ENCODE results near the gene RHOXF1. TPM values are rescaled to one million over a fixed set of nuclear protein-coding genes. Genes with fewer than 3 reads are reported as not detected.
"Not testable (repeated sequence)": the region's sequence is repeated elsewhere in the genome, so short reads cannot be mapped to it uniquely, and the experiment has no call there.

Gene RHOXF1
- polyA plus RNA-seq = not detected

DNA sequence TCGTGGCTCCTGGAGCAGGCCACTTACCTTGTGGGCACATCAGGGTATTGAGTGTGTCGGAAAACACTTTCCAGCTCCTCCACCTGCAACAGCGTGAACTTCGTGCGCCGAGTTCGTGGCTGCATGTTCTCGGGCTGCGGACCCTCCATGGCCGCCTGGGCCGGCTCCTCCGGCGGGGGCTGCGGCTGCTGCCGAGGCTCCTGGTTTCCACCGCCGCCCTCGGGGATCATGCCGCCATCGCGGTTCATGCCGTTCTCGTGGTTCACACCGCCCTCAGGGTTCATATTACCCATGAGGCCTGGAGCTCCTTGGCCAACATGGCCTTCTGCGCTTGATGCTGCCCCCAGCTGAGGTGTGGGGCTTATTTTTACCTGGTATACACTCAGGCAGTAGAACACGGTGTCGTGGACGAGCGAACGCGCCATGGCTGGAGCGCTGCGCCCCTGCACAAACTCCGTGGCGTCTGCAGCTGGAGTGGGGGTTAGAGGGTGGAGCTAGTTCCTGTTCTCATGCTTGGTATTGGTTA is at the start of gene RHOXF1:
RHOXF1 (minus strand) TSS at position 476 of the 526 bp plus-strand sequence; CDS start at position 425, 51 bp downstream.
- Mint-ChIP-seq H3K4me1 (no peaks in the 10 kb centered on the region), H3K27me3 (peaks cover 1% of the 10 kb centered on the region)

DNA sequence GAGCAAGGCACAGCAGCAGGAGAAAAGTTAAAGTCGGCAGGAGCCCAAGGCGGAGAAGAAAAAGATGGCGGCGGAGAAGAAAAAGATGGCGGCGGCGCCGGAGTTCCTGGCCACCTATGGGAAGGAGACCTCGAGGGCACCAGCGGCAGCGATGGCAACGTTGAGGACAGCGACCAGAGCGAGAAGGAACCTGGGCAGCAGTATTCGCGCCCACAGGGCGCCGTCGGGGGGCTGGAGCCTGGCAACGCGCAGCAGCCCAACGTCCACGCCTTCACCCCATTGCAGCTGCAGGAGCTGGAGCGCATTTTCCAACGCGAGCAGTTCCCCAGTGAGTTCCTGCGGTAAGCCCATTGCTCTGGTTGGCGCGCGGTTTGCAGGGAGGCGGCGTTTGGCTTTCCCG is 43.4 kb upstream of the RHOXF1 start:
- not testable (repeated sequence) for H3K4me3 Mint-ChIP-seq, H3K27ac Mint-ChIP-seq, H3K4me1 Mint-ChIP-seq, H3K27me3 Mint-ChIP-seq, H3K36me3 Mint-ChIP-seq, H3K9me3 Mint-ChIP-seq

More for the DNA sequence above, at the start of gene RHOXF1:
- Mint-ChIP-seq H3K9me3 (no peaks in the 10 kb centered on the region), H3K36me3 (no peaks in the 10 kb centered on the region), H3K27ac (no peak within 1 kb of the TSS), H3K4me3 (no peak within 1 kb of the TSS)

DNA sequence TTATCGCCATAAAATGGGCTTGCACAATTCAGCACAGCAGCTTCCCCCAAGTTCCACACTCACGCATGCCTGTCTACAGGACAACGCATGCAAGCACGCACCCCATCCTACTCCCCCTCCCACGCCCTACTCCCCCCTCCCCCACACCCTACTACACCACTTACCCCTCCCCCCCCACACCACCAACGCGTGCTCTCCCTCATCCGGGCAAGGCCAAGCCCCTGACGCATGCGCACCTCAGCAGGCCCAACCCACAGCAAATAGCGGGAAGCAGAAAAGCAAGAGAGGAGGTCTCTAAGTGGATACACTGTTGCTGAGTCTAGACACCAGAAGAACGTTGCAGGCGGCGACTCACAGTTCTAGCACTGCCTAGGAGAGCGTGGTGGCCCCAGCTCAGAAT is 42.6 kb upstream of the RHOXF1 start, which contains the start of gene RHOXF2:
RHOXF2 (plus strand) TSS at position 301 of the 400 bp plus-strand sequence. CDS start 138 bp downstream, outside the sequence.
- not testable (repeated sequence) for H3K27me3 Mint-ChIP-seq

GRCh38 chrX:120150109-120150744 is 34.5 kb upstream of the RHOXF1 start:
- not testable (repeated sequence) for H3K4me1 Mint-ChIP-seq, H3K36me3 Mint-ChIP-seq, H3K27me3 Mint-ChIP-seq, H3K27ac Mint-ChIP-seq, H3K9me3 Mint-ChIP-seq, H3K4me3 Mint-ChIP-seq

More for the DNA sequence above, 42.6 kb upstream of the RHOXF1 start, which contains the start of gene RHOXF2:
- H3K9me3 Mint-ChIP-seq, H3K27ac Mint-ChIP-seq, H3K36me3 Mint-ChIP-seq, H3K4me1 Mint-ChIP-seq, H3K4me3 Mint-ChIP-seq: not testable (repeated sequence)

GRCh38 chrX:120147537-120147936 is 31.8 kb upstream of the RHOXF1 start:
- Mint-ChIP-seq H3K4me1 (peaks cover 1 to 8% (median 3%) of the 10 kb centered on the region in 3 donors), H3K4me3 (peak overlapping the region in 1 of 4 donors; percentile 11), H3K27ac (no peak overlapping the region), H3K36me3 (peaks cover 4% of the 10 kb centered on the region), H3K9me3 (peaks cover 0 to 4% (median 2%) of the 10 kb centered on the region in 3 donors), H3K27me3 (peaks cover 2% of the 10 kb centered on the region)

- not testable (repeated sequence) for H3K4me1 Mint-ChIP-seq, H3K4me3 Mint-ChIP-seq, H3K36me3 Mint-ChIP-seq, H3K9me3 Mint-ChIP-seq, H3K27me3 Mint-ChIP-seq
- peak overlapping the region in 1 of 3 donors; percentile 85 for H3K27ac Mint-ChIP-seq
These were observed 30.6 kb upstream of the RHOXF1 start for GRCh38 chrX:120146323-120146722.

- Mint-ChIP-seq H3K27ac (no peak overlapping the region), H3K36me3 (peaks cover 6% of the 10 kb centered on the region), H3K4me3 (no peak overlapping the region), H3K4me1 (peaks cover 5 to 13% (median 6%) of the 10 kb centered on the region in 3 donors), H3K9me3 (peaks cover 0 to 4% (median 2%) of the 10 kb centered on the region in 3 donors), H3K27me3 (peaks cover 2% of the 10 kb centered on the region)
These were observed 29.7 kb upstream of the RHOXF1 start for GRCh38 chrX:120145295-120145925.

DNA sequence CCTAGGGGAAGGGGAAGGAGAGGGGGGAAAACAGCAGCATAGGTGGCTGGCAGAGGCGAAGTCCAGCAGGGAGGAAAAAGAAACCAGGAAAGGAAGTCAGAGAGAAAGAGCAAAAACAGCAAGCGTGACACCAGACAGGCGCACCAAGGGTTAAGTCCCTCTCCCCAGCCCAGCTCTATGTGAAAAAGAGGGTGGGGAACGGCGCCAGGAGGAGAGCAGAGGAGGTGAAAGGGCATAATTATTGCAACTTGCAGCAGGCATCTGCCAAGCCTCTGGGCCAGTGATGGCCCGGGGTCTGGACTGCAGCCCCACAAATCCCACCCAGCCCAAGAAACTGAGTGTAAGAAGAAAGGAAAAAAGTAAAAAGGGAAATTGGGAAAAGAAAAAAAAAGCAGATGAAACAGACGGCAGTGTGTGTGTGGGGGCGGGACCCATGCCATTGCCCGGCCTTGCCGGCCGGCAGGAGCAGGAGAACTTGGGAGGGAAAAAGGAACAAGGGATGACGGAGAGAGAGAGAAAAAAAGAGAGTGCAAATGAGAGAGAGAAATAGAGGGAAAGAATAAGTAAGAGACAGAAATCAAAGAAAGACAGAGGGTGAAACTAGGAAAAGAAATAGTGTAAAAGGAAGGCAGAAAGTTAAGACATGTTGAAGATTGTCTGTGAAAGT is 28.6 kb upstream of the RHOXF1 start:
- Mint-ChIP-seq H3K36me3 (peaks cover 6% of the 10 kb centered on the region), H3K4me3 (no peak overlapping the region)

DNA sequence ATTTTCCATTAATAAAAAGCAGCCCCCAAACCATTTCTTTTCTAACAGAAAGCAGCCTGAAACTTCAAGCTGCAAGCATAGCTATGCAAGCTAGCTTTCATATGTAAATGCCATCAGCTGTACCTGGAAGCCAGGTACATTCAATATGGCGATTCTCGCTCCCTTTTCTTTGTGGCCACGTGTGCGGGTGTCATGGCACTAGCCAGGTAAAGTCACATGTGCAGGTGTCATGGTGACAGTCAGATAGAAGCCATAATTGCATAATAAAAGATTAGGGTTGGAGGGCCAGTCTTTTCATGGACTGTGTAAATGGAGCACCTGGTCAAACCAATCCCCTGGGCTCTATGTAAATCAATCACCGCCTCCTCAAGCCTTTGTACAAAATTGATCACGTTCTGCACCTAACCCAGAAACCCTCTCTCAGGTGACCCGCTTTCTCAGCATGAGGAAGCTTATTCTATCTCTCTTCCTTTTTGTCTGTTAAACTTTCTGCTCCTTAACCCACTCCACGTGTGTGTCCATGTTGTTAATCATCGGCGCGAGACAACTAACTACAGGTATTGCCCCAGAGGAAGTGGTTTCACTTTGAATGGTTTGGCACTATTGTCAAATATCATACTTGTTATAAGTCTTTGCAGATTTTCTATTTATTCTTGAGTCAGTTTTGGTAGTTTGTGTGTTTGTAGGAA is 24.7 kb upstream of the RHOXF1 start:
- Mint-ChIP-seq H3K27ac (no peak overlapping the region), H3K4me3 (peak overlapping the region in 2 of 4 donors; percentile 13 to 18), H3K27me3 (peaks cover 2% of the 10 kb centered on the region), H3K9me3 (peaks cover 0 to 2% (median 0%) of the 10 kb centered on the region in 3 donors), H3K4me1 (peaks cover 5 to 14% (median 7%) of the 10 kb centered on the region in 3 donors), H3K36me3 (peaks cover 4% of the 10 kb centered on the region)

More for the DNA sequence above, 28.6 kb upstream of the RHOXF1 start:
- Mint-ChIP-seq H3K27ac (peak overlapping the region in 1 of 3 donors; percentile 68), H3K4me1 (peaks cover 5 to 13% (median 6%) of the 10 kb centered on the region in 3 donors), H3K27me3 (peaks cover 2% of the 10 kb centered on the region), H3K9me3 (peaks cover 0 to 4% (median 2%) of the 10 kb centered on the region in 3 donors)

DNA sequence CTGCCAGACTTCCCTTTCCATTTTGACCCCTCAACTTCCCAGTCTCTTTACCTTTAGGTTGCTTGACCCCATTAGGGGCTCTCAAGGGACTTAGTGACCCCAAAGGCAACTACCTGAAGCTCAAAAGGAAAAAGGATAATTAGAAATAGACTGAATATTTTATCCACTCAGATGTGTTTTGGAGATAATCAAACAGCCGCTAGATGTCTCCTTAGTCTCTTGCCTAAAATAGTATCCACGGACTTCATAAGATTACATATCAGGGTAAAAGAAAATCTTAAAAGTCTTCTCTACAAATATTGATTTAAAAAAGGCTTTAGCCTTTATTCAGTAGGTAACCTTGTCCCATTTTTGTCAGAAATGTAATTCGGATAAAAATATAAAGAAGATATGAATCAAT is 21.7 kb upstream of the RHOXF1 start:
- H3K27ac Mint-ChIP-seq = no peak overlapping the region
- peaks cover 1 to 6% (median 5%) of the 10 kb centered on the region in 3 donors for H3K4me1 Mint-ChIP-seq
- H3K9me3 Mint-ChIP-seq = no peaks in the 10 kb centered on the region
- H3K4me3 Mint-ChIP-seq = no peak overlapping the region
- H3K27me3 Mint-ChIP-seq = no peaks in the 10 kb centered on the region
- H3K36me3 Mint-ChIP-seq = peaks cover 3% of the 10 kb centered on the region

- Mint-ChIP-seq H3K27ac (peak overlapping the region in 1 of 3 donors; percentile 17), H3K4me1 (peaks cover 0 to 5% (median 5%) of the 10 kb centered on the region in 3 donors), H3K4me3 (no peak overlapping the region), H3K9me3 (no peaks in the 10 kb centered on the region), H3K36me3 (peaks cover 5% of the 10 kb centered on the region), H3K27me3 (no peaks in the 10 kb centered on the region)
These were observed 21.1 kb upstream of the RHOXF1 start for GRCh38 chrX:120136840-120137239.

- no peaks in the 10 kb centered on the region for H3K27me3 Mint-ChIP-seq
- no peak overlapping the region for H3K27ac Mint-ChIP-seq
- peaks cover 3% of the 10 kb centered on the region for H3K36me3 Mint-ChIP-seq
- H3K9me3 Mint-ChIP-seq = no peaks in the 10 kb centered on the region
- H3K4me3 Mint-ChIP-seq = no peak overlapping the region
- peaks cover 0 to 5% (median 1%) of the 10 kb centered on the region in 3 donors for H3K4me1 Mint-ChIP-seq
These were observed 20.4 kb upstream of the RHOXF1 start for GRCh38 chrX:120136128-120136527.

DNA sequence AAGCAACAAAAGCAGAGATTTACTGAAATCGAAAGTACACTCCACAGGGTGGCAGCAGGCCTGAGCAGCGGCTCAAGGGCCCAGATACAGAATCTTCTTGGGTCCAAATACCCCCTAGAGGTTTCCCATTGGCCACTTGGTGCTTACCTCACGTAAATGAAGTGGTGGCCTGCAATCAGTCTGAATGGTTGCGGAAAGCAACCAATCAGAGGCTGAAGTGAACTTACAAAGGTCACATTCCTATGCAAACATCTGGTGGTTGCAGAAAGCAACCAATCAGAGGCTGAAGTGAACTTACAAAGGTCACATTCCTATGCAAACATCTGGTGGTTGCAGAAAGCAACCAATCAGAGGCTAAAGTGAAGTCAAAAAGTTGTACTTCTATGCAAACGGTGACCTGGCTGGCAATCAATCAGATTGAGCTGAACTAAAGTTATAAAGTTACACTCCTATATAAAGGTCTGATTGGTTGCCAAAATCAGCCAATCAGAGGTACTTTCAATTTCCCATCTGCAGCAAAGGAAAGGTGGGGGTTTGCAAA is 12.7 kb upstream of the RHOXF1 start:
- H3K27ac Mint-ChIP-seq, H3K36me3 Mint-ChIP-seq, H3K9me3 Mint-ChIP-seq, H3K4me3 Mint-ChIP-seq, H3K4me1 Mint-ChIP-seq, H3K27me3 Mint-ChIP-seq: not testable (repeated sequence)

DNA sequence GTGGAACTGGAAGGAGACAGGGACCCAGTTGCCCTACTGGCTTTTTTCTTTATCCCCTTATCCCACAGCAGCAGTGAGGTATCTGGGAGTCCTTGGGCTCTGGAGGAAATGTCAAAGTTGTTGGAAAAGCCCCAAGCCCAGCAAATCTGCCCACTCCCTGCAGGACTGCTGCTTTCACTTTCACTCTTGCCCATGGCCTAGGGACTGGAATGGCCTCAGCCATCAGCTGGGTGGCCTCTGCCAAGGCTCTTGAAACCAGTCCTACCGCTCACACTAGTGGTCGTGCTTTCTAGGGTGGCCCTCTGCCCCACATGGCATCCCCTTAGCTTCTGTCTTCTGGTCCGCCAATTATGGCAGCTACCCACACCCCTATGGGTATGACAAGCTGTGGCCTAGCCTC is 9.7 kb upstream of the RHOXF1 start:
- H3K9me3 Mint-ChIP-seq = no peaks in the 10 kb centered on the region
- H3K27ac Mint-ChIP-seq = no peak overlapping the region
- no peaks in the 10 kb centered on the region for H3K4me1 Mint-ChIP-seq
- H3K27me3 Mint-ChIP-seq = no peaks in the 10 kb centered on the region
- no peak overlapping the region for H3K4me3 Mint-ChIP-seq
- H3K36me3 Mint-ChIP-seq = peaks cover 1% of the 10 kb centered on the region

Measured in IgD-negative memory B cell (primary cell).